ENCODE data around the gene PPP1R12C. TPM values are rescaled to one million over a fixed set of nuclear protein-coding genes. Genes with fewer than 3 reads are reported as not detected.
A peak's percentile ranks its signal among the peaks of the same experiment; 100 is the strongest.

PPP1R12C gene
- total RNA-seq, 2 experiments from 2014 or later: 55.4 to 55.8 TPM

GRCh38 chr19:55114566-55115145 lies 2.8 kb downstream of the PPP1R12C start:
- H3K4me3 Mint-ChIP-seq: peak overlapping the region; percentile 96
- intact Hi-C loops (cut with micrococcal nuclease): no loop called here
- H3K4me1 Mint-ChIP-seq (ENCODE audit: low read depth): peaks cover 24% of the 10 kb centered on the region
- ChIA-PET POLR2A (no interaction called here), CTCF (interaction anchor here (1.1 to 1.5 kb wide), 2 partner anchors 27 to 188 kb away, joined by 3 to 6 read pairs; no protein-coding TSS in a partner anchor)
- peaks cover 11% of the 10 kb centered on the region for H3K36me3 Mint-ChIP-seq (ENCODE audit: low read depth)
- no peaks in the 10 kb centered on the region for H3K9me3 Mint-ChIP-seq
- no peak for TF ChIP-seq CTCF (IDR thresholded peaks at IDR 0.05)
- no peak overlapping the region for H3K27ac Mint-ChIP-seq
- H3K27me3 Mint-ChIP-seq: no peaks in the 10 kb centered on the region
- DNase-seq: no peak
- ATAC-seq: no peak

DNA sequence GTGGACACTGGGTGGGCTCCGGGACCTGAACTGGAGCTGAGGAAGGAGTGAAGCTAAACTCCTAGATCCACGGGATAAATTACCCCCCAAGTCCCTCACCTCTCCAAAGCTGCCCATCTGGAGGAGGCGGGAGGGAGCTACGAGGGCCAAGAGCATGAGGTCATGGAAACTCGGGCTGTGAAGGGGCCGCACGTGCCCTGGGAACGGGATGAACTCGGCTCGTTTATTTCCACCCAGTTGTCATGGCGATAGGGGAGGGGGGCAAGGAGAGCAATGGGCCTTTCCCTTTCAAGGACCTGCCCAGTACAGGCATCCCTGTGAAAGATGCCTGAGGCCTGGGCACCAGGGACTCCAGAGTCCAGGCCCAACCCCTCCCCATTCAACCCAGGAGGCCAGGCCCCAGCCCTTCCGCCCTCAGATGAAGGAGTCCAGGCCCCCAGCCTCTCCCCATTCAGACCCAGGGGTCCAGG lies 3.8 kb downstream of the PPP1R12C start:
- no peak overlapping the region for H3K27ac Mint-ChIP-seq
- ATAC-seq: no peak
- no peak for DNase-seq
- no peak for TF ChIP-seq CTCF (IDR thresholded peaks at IDR 0.05)
- ChIA-PET POLR2A (no interaction called here), CTCF (no interaction called here)
- H3K9me3 Mint-ChIP-seq: no peaks in the 10 kb centered on the region
- intact Hi-C loops (cut with micrococcal nuclease): no loop called here
- no peaks in the 10 kb centered on the region for H3K27me3 Mint-ChIP-seq
- peaks cover 19% of the 10 kb centered on the region for H3K4me1 Mint-ChIP-seq (ENCODE audit: low read depth)
- peaks cover 12% of the 10 kb centered on the region for H3K36me3 Mint-ChIP-seq (ENCODE audit: low read depth)
- no peak overlapping the region for H3K4me3 Mint-ChIP-seq

- H3K27me3 Mint-ChIP-seq: no peaks in the 10 kb centered on the region
- no peak for TF ChIP-seq CTCF (IDR thresholded peaks at IDR 0.05)
- intact Hi-C loops (cut with micrococcal nuclease): no loop called here
- H3K4me1 Mint-ChIP-seq (ENCODE audit: low read depth): peaks cover 17% of the 10 kb centered on the region
- no peak overlapping the region for H3K27ac Mint-ChIP-seq
- ATAC-seq: no peak
- ChIA-PET POLR2A (no interaction called here), CTCF (no interaction called here)
- no peaks in the 10 kb centered on the region for H3K9me3 Mint-ChIP-seq
- no peak for DNase-seq
- H3K36me3 Mint-ChIP-seq (ENCODE audit: low read depth): peaks cover 14% of the 10 kb centered on the region
- H3K4me3 Mint-ChIP-seq: no peak overlapping the region
These were observed 4.5 kb downstream of the PPP1R12C start for GRCh38 chr19:55112777-55113569.

- no peaks in the 10 kb centered on the region for H3K9me3 Mint-ChIP-seq
- DNase-seq (no peak), ATAC-seq (no peak)
- ChIA-PET POLR2A (interaction anchor here (0.6 kb wide), 1 partner anchor 10 kb away, joined by 4 read pairs; no protein-coding TSS in a partner anchor), CTCF (interaction anchor here (1.8 kb wide), 1 partner anchor 23 kb away, joined by 4 read pairs; no protein-coding TSS in a partner anchor)
- TF ChIP-seq CTCF (IDR thresholded peaks at IDR 0.05): no peak
- H3K4me3 Mint-ChIP-seq: no peak overlapping the region
- no peaks in the 10 kb centered on the region for H3K27me3 Mint-ChIP-seq
- intact Hi-C loops (cut with micrococcal nuclease): no loop called here
- H3K36me3 Mint-ChIP-seq (ENCODE audit: low read depth): peaks cover 14% of the 10 kb centered on the region
- peaks cover 17% of the 10 kb centered on the region for H3K4me1 Mint-ChIP-seq (ENCODE audit: low read depth)
- no peak overlapping the region for H3K27ac Mint-ChIP-seq
These were observed 5.1 kb downstream of the PPP1R12C start for GRCh38 chr19:55112246-55112776.
